Epithelial cell of proximal tubule (primary cell): Measurements from ENCODE around the gene FAHD2A. TPM values are rescaled to one million over a fixed set of nuclear protein-coding genes. Genes with fewer than 3 reads are reported as not detected.
"Not testable (repeated sequence)": the region's sequence is repeated elsewhere in the genome, so short reads cannot be mapped to it uniquely, and the experiment has no call there.

Experiments used
- DNase-seq: peaks from one replicate; pipeline ENCODE4 v3.0.0-alpha.2; 2011; ENCODE audit warnings: low read depth
- H3K4me3 ChIP-seq: 2 replicates; pipeline ENCODE4 v1.5.1; 2011; ENCODE audit warnings: low read depth, mild to moderate bottlenecking, low read length
- CTCF ChIP-seq: conservative IDR thresholded peaks from 2 replicates; pipeline ENCODE4 v1.5.1; 2012; ENCODE audit warnings: low read depth, mild to moderate bottlenecking, low read length
- total RNA-seq: library from RNA; depleted of rRNA; stranded (reverse); fragments of >200 nt; gene quantifications from 2 replicates; pipeline ENCODE4 v1.2.3, GENCODE V29; 2015

FAHD2A gene
- total RNA-seq, 1 donor from 2014 or later, result 31.4 TPM

GRCh38 chr2:95375532-95376150 is 26.9 kb upstream of the FAHD2A start:
- no peak for TF ChIP-seq CTCF
- H3K4me3 ChIP-seq, result no peak overlapping the region
- no peak for DNase-seq

- no peak for TF ChIP-seq CTCF
- DNase-seq, result no peak
- H3K4me3 ChIP-seq, result no peak overlapping the region
Measured at GRCh38 chr2:95376311-95377215, 25.9 kb upstream of the FAHD2A start.

GRCh38 chr2:95377216-95378123 is 25.0 kb upstream of the FAHD2A start:
- H3K4me3 ChIP-seq, result no peak overlapping the region
- no peak for DNase-seq
- no peak for TF ChIP-seq CTCF

GRCh38 chr2:95378281-95378680 is 24.2 kb upstream of the FAHD2A start:
- DNase-seq, H3K4me3 ChIP-seq: not testable (repeated sequence)

GRCh38 chr2:95379371-95379831 is 23.1 kb upstream of the FAHD2A start:
- TF ChIP-seq CTCF, result peak; percentile 36
- no peak for DNase-seq
- no peak overlapping the region for H3K4me3 ChIP-seq

GRCh38 chr2:95380280-95380679 is 22.2 kb upstream of the FAHD2A start:
- no peak overlapping the region for H3K4me3 ChIP-seq
- TF ChIP-seq CTCF, result no peak
- DNase-seq, result no peak

- no peak for TF ChIP-seq CTCF
- H3K4me3 ChIP-seq, result no peak overlapping the region
- no peak for DNase-seq
Measured at GRCh38 chr2:95380731-95381130, 21.8 kb upstream of the FAHD2A start.
